Central memory CD4-positive, alpha-beta T cell (primary cell): ENCODE results near the gene VAMP5.
A peak's percentile ranks its signal among the peaks of the same experiment; 100 is the strongest.
"Not testable (repeated sequence)": the region's sequence is repeated elsewhere in the genome, so short reads cannot be mapped to it uniquely, and the experiment has no call there.

Experiments
- DNase-seq: peaks from one replicate; pipeline ENCODE4 v3.0.0; 2022
- total RNA-seq, 3 experiments: gene quantifications; one replicate each; lab custom pipeline; 2026; lab: John Stamatoyannopoulos, UW

VAMP5 gene, protein sequence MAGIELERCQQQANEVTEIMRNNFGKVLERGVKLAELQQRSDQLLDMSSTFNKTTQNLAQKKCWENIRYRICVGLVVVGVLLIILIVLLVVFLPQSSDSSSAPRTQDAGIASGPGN
- total RNA-seq, result 1.1 to 4.6 (median 4.2) reads per million in 3 experiments

- DNase-seq, result no peak
Measured at GRCh38 chr2:85584354-85584856, at the start of gene VAMP5. Gene VAMP5 (plus strand): TSS chr2:85584431. CDS start chr2:85584491, 60 bp downstream.

- DNase-seq, result no peak
Measured at GRCh38 chr2:85534881-85535280, 49.4 kb upstream of the VAMP5 start.

DNA sequence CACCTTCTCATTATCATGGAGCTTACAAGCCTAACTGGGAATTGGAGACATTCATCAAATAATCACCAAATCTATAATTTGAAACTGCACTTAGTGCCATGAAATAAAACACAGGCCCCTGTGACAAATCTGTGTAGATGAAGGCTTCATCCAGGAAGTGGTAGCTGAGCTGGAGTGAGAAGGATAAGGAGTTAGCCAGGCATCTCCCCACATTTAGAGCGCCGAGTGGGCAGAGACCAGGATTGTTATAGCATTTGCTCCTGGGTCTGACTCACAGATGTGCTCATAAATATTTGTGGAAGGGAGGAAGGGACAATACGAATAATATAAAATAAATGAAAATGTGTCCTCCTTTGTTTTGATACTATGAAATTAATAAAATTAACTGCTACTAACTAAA is 47.8 kb upstream of the VAMP5 start:
- DNase-seq, result no peak

DNA sequence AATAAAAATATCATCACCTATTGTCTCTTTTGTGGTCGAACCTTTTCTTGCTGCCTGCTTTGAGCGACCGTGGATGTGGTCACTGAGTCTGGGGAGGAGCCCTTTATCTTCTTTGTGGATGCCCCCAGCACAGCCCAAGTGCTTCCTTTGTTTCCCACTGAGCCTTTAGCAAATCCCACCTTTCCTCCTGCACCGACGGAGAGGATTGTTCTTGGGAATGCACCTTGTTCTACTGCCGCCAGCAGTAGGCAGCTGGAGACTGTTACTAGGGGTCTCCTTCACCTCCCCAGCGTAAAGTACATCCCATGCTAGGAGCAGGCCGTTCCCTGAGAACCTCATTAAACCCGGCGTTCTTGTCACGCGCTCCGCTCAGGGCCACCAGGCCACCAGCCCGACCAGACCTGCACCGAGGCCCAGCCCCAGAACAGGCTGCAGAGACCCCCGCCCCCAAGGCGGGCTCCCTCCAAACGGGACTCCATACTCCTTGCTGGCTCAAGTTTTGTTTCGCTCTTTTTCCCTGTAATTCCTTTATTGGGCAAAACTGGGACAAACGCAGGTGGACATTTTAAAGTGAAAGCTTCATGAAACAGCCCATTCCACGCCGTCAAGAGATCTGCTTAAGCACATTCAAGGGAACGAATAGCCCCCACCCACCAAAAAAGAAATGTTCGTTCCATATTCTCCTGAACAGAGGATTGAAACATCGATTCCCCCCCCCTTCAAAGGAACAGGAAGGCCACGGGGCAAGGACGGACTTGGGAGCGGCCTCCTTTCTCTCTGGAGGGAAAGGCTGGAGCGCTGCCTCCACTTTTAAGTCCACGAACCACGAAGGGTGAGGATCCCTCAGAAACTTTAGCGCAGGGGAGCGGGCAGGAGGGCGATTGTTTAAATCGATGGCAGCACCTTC is 46.4 kb upstream of the VAMP5 start:
- DNase-seq, result peak; percentile 12

GRCh38 chr2:85538507-85539360 is 45.5 kb upstream of the VAMP5 start, which contains the start of gene MAT2A:
Gene MAT2A (plus strand): TSS chr2:85539168. CDS start chr2:85539288, 120 bp downstream.
- DNase-seq, result peak; percentile 83

- peak; percentile 61 for DNase-seq
Measured at GRCh38 chr2:85539361-85540132, 44.7 kb upstream of the VAMP5 start.

DNA sequence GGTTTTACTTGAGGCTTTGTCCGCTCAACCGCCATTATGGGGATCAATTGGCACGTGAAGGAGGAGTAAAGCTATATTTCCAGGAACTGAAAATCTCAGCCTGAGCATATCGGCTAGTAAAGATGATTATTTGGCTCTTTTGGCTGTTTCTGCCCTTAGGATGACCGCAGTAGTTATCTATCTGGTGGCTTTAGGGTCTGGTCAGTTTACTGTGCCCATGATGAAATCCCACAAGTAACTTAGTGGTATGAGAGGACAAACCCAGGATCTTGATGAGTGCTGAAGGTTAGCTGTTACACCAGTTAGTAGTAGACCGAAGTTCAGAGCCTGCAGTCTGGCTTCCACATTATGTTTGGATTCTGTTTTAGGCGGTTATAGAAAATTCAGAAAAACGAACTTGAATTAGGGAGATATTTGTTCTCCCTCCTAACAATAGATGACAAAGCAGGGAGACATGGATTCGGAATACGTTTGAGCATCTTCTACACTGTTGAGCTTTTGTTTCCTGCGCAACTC is 44.0 kb upstream of the VAMP5 start:
- no peak for DNase-seq

- DNase-seq, result no peak
Measured at GRCh38 chr2:85541262-85541661, 43.0 kb upstream of the VAMP5 start.

GRCh38 chr2:85541753-85542457 is 42.3 kb upstream of the VAMP5 start:
- no peak for DNase-seq

DNA sequence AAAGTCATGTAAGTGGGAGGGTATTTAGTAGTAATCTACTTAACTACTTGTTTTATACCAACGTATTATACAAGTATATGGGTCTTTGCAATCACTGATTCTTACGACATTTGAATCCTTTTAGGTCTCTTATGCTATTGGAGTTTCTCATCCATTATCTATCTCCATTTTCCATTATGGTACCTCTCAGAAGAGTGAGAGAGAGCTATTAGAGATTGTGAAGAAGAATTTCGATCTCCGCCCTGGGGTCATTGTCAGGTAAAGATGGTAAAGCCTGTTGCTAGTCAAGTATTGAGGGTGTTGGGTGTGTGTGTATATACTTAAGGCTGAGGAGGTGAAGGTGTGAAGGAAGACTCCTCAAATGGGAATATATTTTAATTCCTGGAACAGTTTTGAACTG is 41.5 kb upstream of the VAMP5 start:
- no peak for DNase-seq

DNA sequence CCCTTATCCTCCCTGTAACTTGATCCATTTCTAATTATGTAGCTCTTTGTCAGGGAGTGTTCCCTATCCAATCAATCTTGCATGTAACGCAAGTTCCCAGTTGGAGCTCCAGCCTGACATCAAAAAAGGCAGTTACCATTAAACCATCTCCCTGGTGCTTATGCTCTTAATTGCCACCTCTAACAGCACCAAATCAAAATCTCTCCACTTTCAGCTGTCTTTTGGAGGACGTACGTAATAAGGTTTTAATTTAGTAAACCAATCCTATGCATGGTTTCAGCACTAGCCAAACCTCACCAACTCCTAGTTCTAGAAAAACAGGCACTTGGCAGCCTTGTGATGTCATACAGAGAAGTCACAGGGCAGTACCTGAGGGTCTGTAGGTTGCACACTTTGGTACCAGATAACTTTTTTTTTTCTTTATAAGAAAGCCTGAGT is 40.0 kb upstream of the VAMP5 start:
- not testable (repeated sequence) for DNase-seq

DNA sequence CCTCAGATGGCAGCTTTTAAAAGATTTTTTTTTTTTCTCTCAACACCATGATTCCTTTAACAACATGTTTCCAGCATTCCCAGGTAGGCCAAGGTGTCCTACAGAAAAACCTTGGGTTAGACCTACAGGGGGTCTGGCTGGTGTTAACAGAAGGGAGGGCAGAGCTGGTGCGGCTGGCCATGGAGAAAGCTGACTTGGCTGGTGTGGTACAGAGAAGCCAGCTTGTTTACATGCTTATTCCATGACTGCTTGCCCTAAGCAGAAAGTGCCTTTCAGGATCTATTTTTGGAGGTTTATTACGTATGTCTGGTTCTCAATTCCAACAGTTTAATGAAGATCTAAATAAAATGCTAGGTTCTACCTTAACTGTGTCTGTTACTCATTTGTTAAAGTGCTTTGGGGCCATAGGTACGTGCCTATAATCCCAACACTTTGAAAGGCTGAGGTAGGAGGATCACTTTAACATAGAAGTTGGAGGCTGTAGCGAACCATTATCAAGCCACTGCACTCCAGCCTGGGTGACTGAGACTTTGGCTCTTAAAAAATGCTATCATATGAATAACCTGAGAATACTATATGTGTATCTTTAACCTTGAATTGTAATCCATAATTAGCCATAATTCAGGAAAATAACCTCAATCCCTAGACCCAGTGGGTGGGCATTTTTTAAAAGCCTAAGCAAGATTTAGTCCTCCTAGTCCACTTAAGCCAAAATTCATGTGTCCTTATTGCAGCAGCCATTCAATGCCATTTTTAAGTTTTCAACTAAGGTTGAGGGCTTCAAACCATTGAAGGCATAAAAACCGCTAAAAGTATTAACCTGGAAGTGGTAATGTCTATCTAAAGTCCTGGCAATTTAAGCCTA is 39.1 kb upstream of the VAMP5 start:
- not testable (repeated sequence) for DNase-seq

GRCh38 chr2:85545780-85546240 is 38.4 kb upstream of the VAMP5 start:
- no peak for DNase-seq

DNA sequence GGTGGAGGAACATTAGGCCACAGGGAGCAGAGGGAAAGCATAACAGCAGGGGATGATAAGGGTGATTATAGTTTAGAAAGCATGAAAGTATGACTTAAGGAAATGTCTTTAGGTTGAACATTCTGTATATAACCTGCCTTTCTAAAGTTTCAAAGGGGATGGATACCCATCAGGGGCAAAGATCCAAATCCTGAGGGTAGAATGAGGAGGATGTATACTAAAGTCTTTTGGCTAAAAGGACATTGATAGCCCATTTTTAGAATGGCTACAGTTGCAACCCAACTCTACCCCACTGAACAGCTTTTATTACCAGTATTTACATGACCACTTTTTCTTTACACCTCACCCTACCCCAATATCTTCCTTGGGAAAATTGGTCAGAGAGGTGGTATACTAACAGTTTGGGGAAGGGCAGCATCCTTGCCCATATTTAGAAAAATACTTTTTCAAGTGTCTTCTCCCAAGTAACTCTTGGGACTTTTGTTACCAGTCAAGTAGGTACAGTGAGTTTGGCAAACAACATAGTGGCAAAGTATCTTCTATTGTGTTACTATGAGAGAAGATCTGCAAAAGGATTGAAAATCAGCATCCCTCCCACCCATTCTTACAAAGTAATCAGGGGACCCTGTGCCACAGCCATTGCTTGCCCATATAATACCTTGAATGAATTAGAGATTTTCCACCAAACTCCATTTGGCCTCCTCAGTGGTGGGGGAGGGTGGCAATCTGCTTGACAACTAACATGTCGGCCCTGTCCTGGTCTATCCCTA is 37.0 kb upstream of the VAMP5 start:
- DNase-seq, result no peak

DNA sequence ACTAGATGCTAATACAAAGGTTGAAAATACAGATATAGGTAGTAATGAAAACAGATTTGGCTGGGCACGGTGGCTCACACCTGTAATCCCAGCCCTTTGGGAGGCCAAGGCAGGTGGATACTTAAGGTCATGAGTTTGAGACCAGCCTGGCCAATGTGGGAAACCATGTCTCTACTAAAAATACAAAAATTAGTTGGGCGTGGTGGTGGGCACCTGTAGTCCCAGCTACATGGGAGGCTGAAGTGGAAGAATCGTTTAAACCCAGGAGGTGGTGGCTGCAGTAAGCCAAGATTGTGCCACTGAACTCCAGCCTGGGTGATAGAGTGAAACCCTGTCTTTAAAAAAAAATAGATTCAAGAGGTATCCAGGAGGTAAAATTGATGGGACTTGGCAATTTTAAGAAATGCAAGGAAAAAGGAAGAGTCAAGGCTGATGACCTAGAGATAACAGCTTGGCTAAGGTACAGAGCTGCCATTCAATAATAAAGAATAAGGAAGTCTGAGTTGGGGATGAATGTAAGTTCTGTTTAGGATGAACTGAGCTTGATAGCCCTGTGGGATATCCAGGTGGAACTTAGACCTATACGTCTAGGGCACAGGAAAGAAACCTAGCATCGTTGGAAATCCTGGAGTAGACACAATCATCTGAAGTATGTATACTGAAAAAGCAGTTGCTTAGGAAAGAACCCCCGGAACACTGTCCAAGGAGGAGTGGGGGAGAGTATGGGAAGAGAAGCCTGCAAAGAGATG is 36.2 kb upstream of the VAMP5 start:
- DNase-seq, result no peak

GRCh38 chr2:85548608-85548900 is 35.7 kb upstream of the VAMP5 start:
- DNase-seq, result no peak

DNA sequence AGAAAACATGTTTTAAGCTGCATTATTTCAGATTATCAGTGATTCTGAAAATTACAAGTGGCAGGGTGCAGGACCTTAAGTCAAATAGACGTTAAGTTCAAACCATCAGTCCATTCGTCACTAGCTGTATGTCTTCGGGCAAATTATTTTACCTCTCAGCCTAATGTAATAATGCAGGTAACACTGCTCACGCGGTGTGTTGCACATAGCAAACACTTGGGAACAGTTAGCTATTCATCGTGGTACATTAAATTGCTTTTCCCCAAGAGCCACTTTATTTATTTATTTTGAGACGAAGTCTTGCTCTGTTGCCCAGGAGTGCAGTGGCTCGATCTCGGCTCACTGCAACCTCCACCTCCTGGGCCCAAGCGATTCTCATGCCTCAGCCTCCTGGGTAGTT is 35.1 kb upstream of the VAMP5 start:
- DNase-seq, result no peak

DNA sequence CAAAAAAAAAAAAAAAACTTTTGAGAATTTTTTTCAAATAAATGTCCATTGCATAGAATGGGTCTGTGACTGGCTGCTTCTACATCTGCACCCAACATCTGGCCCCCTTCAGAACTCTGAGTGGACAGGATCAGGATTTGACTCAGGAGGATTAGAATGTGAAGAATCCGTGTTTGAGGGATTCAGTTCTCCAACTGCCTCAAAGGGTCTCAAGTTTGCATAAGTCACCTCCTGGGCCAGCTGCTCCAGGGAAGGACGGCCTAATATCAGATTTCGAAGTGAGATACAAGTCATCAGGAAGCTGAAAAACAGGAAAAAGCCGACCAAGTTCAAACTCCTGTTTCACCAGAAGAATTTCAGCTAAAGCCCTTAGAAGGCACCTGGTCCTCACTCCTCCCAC is 34.4 kb upstream of the VAMP5 start:
- DNase-seq, result no peak

DNA sequence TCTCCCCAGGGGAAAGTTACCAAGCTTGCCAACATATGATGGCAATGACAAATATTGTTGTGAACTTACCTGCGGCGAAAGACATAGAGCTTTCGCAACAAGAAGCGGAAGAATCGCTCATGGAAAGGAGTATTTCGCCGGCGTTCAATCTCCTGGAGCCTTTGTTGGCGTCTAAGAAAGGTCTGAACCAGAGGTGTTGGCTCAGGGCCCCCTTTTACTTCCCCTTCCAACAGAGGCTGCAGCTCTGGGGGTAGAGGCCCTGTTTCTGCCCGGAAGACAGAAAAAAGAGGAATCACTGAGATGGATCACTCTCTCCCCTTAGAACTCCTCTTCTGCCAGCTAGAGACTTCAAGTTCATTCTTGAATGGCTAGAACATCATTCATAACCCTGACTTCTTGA is 33.7 kb upstream of the VAMP5 start:
- no peak for DNase-seq
